ENCODE data around the gene LPP. TPM values are rescaled to one million over a fixed set of nuclear protein-coding genes. Genes with fewer than 3 reads are reported as not detected.

The LPP gene
- polyA plus RNA-seq, 1 donor (not counting 4 experiments of a cell fraction or from before 2014, with no cell fraction given) = 16.0 TPM

DNA sequence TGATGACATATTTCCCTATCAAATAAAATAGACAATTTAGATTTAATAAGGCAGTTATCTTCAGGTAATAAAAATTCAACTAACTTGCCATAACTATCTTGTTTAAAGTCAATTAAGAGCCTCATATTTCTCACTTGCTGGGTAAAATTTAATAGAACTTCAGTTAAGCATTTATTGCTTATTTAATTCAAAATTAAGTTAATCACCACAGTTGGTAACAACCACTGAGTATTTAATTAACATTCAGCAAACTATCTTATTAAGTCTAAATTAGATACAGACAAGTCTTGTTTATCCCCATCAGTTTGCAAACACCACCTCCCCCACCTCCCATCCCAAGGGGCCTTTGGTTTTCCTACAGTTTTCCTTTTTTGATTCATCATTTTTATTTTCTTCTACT, 14.7 kb downstream of the LPP start:
- no peak overlapping the region for H3K4me2 ChIP-seq (ENCODE audit: control insufficient read depth, extremely low read depth, insufficient read depth, low read depth, low read length)
- FAIRE-seq (no peak), DNase-seq (ENCODE audit: low read depth, low spot score) (no peak)
- H3K27ac ChIP-seq (ENCODE audit: control insufficient read depth, insufficient read depth, low read length) = no peak overlapping the region
- dilution Hi-C loops (cut with MboI; ENCODE audit: extremely low pct_ligation_motif_present, low sequenced_read_pairs) = no loop called here
- H3K36me3 ChIP-seq (ENCODE audit: control insufficient read depth in 2 of 2, extremely low read depth in 1 of 2, insufficient read depth in 2 of 2, low read length in 2 of 2) = peaks cover 0 to 5% of the 10 kb centered on the region in 2 experiments
- peaks cover 12% of the 10 kb centered on the region for H4K20me1 ChIP-seq (ENCODE audit: control insufficient read depth, extremely low read depth, insufficient read depth, low read length)
- H3K27me3 ChIP-seq (ENCODE audit: control insufficient read depth, extremely low read depth, insufficient read depth, low read length) = no peaks in the 10 kb centered on the region
- peaks cover 83% of the 10 kb centered on the region for H3K79me2 ChIP-seq (ENCODE audit: control insufficient read depth, insufficient read depth, low read length)
- H3K9me1 ChIP-seq (ENCODE audit: control insufficient read depth, extremely low read depth, insufficient read depth, low read length) = no peaks in the 10 kb centered on the region
- H3K4me1 ChIP-seq (ENCODE audit: control insufficient read depth, extremely low read depth, insufficient read depth, low read length) = peaks cover 24% of the 10 kb centered on the region
- no peak overlapping the region for H2AFZ ChIP-seq (ENCODE audit: control insufficient read depth, low read length)
- TF ChIP-seq EZH2 (IDR thresholded peaks at IDR 0.05; ENCODE audit: low read length) = no peak
- TF ChIP-seq CTCF (optimal IDR thresholded peaks at IDR 0.05 in 1 of 3, IDR thresholded peaks at IDR 0.05 in 1 of 3, conservative IDR thresholded peaks at IDR 0.05 in 1 of 3; ENCODE audit: extremely low read depth in 1 of 3, insufficient read depth in 2 of 3, low read length in 3 of 3) = no peak
- H3K9me3 ChIP-seq (ENCODE audit: control insufficient read depth, low read depth, low read length) = no peaks in the 10 kb centered on the region
- H3K4me3 ChIP-seq (ENCODE audit: control insufficient read depth in 2 of 3, extremely low read depth in 1 of 3, insufficient read depth in 2 of 3, low read depth in 1 of 3, low read length in 3 of 3) = no peak overlapping the region
- no peak overlapping the region for H3K9ac ChIP-seq (ENCODE audit: control insufficient read depth, extremely low read depth, insufficient read depth, low read length)

DNA sequence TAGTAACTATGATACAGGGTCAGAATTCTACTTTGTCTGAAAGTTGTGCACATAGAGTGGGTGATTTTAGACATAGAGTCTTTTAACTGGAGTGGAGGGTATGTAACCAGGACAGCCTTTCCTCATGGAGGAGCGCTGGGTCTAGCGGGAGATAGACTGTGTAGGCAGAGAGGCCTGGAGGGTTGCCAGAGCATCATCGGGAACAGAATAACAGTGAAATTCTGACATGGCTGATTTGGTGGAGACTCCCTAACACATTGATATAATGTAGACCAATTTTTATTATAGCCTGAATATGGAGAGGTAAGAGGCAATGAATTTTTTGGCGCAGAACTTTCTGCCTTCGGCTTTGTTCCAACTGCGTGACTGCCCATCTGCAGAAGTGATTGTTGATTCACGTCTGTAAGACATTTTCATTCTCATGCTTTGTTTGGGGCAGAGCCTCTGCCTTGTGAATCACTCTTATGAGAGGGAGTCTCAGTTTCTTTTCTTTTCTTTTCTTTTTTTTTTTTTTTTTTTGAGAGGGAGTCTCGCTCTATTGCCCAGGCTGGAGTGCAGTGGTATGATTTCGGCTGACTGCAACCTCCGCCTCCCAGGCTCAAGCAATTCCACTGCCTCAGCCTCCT, 16.0 kb downstream of the LPP start:
- FAIRE-seq (no peak), DNase-seq (ENCODE audit: low read depth, low spot score) (no peak)
- no peak overlapping the region for H3K4me3 ChIP-seq (ENCODE audit: control insufficient read depth in 2 of 3, extremely low read depth in 1 of 3, insufficient read depth in 2 of 3, low read depth in 1 of 3, low read length in 3 of 3)
- peaks cover 0 to 5% of the 10 kb centered on the region in 2 experiments for H3K36me3 ChIP-seq (ENCODE audit: control insufficient read depth in 2 of 2, extremely low read depth in 1 of 2, insufficient read depth in 2 of 2, low read length in 2 of 2)
- peaks cover 7% of the 10 kb centered on the region for H4K20me1 ChIP-seq (ENCODE audit: control insufficient read depth, extremely low read depth, insufficient read depth, low read length)
- H3K27ac ChIP-seq (ENCODE audit: control insufficient read depth, insufficient read depth, low read length) = no peak overlapping the region
- no peaks in the 10 kb centered on the region for H3K9me1 ChIP-seq (ENCODE audit: control insufficient read depth, extremely low read depth, insufficient read depth, low read length)
- H3K79me2 ChIP-seq (ENCODE audit: control insufficient read depth, insufficient read depth, low read length) = peaks cover 82% of the 10 kb centered on the region
- no peak for TF ChIP-seq CTCF (optimal IDR thresholded peaks at IDR 0.05 in 1 of 3, IDR thresholded peaks at IDR 0.05 in 1 of 3, conservative IDR thresholded peaks at IDR 0.05 in 1 of 3; ENCODE audit: extremely low read depth in 1 of 3, insufficient read depth in 2 of 3, low read length in 3 of 3)
- no peak for TF ChIP-seq EZH2 (IDR thresholded peaks at IDR 0.05; ENCODE audit: low read length)
- H3K9ac ChIP-seq (ENCODE audit: control insufficient read depth, extremely low read depth, insufficient read depth, low read length) = no peak overlapping the region
- no peak overlapping the region for H3K4me2 ChIP-seq (ENCODE audit: control insufficient read depth, extremely low read depth, insufficient read depth, low read depth, low read length)
- no peak overlapping the region for H2AFZ ChIP-seq (ENCODE audit: control insufficient read depth, low read length)
- H3K27me3 ChIP-seq (ENCODE audit: control insufficient read depth, extremely low read depth, insufficient read depth, low read length) = no peaks in the 10 kb centered on the region
- H3K9me3 ChIP-seq (ENCODE audit: control insufficient read depth, low read depth, low read length) = no peaks in the 10 kb centered on the region
- dilution Hi-C loops (cut with MboI; ENCODE audit: extremely low pct_ligation_motif_present, low sequenced_read_pairs) = no loop called here
- peaks cover 14% of the 10 kb centered on the region for H3K4me1 ChIP-seq (ENCODE audit: control insufficient read depth, extremely low read depth, insufficient read depth, low read length)

All from keratinocyte (primary cell).